KMS-11 (cell line): ENCODE data around the gene DBNL.

ENCODE experiments used
- H2AFZ ChIP-seq: fragments of 200-600 bp; sonication (generic); 2 replicates; pipeline ENCODE4 v1.6.1; 2016; ENCODE audit warnings: antibody characterized with exemption, mixed run types, low read depth
- H3K27ac ChIP-seq: fragments of 200-600 bp; sonication (generic); 2 replicates; pipeline ENCODE4 v1.6.1; 2016; ENCODE audit warnings: mild to moderate bottlenecking, mixed run types
- H3K27me3 ChIP-seq: fragments of 200-600 bp; sonication (generic); 2 replicates; pipeline ENCODE4 v1.6.1; 2017; ENCODE audit warnings: mild to moderate bottlenecking, low read depth, mixed run types, moderate library complexity; ENCODE audit not compliant: insufficient read depth
- H3K36me3 ChIP-seq: fragments of 200-600 bp; sonication (generic); 2 replicates; pipeline ENCODE4 v1.6.1; 2017; ENCODE audit warnings: mild to moderate bottlenecking, mixed run types; ENCODE audit not compliant: insufficient read depth
- H3K4me1 ChIP-seq: fragments of 200-600 bp; sonication (generic); 2 replicates; pipeline ENCODE4 v1.6.1; 2016; ENCODE audit warnings: mild to moderate bottlenecking, low read depth, mixed run types; ENCODE audit not compliant: poor library complexity, severe bottlenecking
- H3K4me2 ChIP-seq: fragments of 200-600 bp; sonication (generic); 2 replicates; pipeline ENCODE4 v1.7.0; 2016; ENCODE audit warnings: mild to moderate bottlenecking, mixed run types
- H3K4me3 ChIP-seq: fragments of 200-600 bp; sonication (generic); IDR thresholded peaks from 2 replicates; pipeline ENCODE4 v1.6.1; 2017; ENCODE audit warnings: low read depth, low read length, mixed read lengths; ENCODE audit not compliant: insufficient read depth
- H3K79me2 ChIP-seq: fragments of 200-600 bp; sonication (generic); 2 replicates; pipeline ENCODE4 v1.6.1; 2016; ENCODE audit warnings: low read depth, mixed run types; ENCODE audit not compliant: insufficient read depth
- H3K9ac ChIP-seq: fragments of 200-600 bp; sonication (generic); 2 replicates; pipeline ENCODE4 v1.6.1; 2016; ENCODE audit warnings: mild to moderate bottlenecking, mixed run types
- H4K20me1 ChIP-seq: fragments of 200-600 bp; sonication (generic); 2 replicates; pipeline ENCODE4 v1.6.1; 2016; ENCODE audit warnings: mild to moderate bottlenecking, mixed run types; ENCODE audit not compliant: insufficient read depth
- TF ChIP-seq, protein P1 (sequence below): fragments of 200-600 bp; sonication (generic); conservative IDR thresholded peaks from 2 replicates; pipeline ENCODE4 v1.6.1; 2017; ENCODE audit warnings: low read depth, mild to moderate bottlenecking, antibody characterized with exemption, low read length, moderate library complexity, mixed read lengths

Gene DBNL

DNA sequence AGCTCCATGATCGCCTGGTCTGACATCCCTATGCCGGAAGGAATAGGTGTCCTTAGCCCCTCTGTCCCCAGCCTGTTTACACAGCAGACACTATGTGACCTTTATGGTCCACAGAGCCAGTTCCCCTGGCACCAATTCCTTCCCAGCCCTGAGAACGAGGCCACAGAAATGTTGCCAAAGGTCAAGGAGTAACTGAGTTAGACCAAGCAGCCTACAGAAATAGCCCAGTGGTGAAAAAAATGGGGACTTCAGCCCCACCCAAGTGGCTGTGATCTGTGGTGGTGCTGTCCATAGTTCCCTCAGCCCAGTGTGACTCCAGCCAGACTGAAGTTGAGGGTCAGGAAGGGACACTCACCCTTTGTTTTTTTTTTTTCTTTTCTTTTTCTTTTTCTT, 18.4 kb downstream of the DBNL start:
- TF ChIP-seq, protein P1, sequence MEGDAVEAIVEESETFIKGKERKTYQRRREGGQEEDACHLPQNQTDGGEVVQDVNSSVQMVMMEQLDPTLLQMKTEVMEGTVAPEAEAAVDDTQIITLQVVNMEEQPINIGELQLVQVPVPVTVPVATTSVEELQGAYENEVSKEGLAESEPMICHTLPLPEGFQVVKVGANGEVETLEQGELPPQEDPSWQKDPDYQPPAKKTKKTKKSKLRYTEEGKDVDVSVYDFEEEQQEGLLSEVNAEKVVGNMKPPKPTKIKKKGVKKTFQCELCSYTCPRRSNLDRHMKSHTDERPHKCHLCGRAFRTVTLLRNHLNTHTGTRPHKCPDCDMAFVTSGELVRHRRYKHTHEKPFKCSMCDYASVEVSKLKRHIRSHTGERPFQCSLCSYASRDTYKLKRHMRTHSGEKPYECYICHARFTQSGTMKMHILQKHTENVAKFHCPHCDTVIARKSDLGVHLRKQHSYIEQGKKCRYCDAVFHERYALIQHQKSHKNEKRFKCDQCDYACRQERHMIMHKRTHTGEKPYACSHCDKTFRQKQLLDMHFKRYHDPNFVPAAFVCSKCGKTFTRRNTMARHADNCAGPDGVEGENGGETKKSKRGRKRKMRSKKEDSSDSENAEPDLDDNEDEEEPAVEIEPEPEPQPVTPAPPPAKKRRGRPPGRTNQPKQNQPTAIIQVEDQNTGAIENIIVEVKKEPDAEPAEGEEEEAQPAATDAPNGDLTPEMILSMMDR: no peak
- H2AFZ ChIP-seq: no peak overlapping the region
- H3K27me3 ChIP-seq: no peaks in the 10 kb centered on the region
- no peaks in the 10 kb centered on the region for H4K20me1 ChIP-seq
- no peaks in the 10 kb centered on the region for H3K79me2 ChIP-seq
- H3K4me1 ChIP-seq: no peaks in the 10 kb centered on the region
- no peak overlapping the region for H3K4me3 ChIP-seq
- H3K36me3 ChIP-seq: peaks cover 2% of the 10 kb centered on the region; the same call in 1 of the 2 replicates
- H3K4me2 ChIP-seq: no peak overlapping the region
- H3K9ac ChIP-seq: no peak overlapping the region
- no peak overlapping the region for H3K27ac ChIP-seq

DNA sequence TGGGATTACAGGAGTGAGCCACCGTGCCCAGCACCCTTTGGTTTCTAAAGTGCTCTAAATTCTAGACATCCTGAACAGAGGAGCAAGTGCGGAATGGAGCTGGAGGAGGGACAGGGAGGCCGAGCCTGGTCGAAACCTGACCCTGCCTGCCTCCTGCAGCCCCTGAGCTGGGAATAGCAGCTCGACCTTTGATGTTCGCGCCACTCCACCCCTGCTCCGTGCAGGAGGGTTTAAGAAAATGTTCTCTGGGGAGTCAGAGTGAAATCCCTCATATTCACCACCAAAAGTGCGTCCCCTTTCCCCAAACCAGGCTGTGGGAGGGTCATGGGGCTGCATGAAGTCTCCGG, 19.0 kb downstream of the DBNL start:
- TF ChIP-seq, protein P1: no peak
- H3K79me2 ChIP-seq: no peaks in the 10 kb centered on the region
- H3K4me3 ChIP-seq: no peak overlapping the region
- H2AFZ ChIP-seq: no peak overlapping the region
- H4K20me1 ChIP-seq: no peaks in the 10 kb centered on the region
- no peaks in the 10 kb centered on the region for H3K4me1 ChIP-seq
- no peak overlapping the region for H3K9ac ChIP-seq
- no peaks in the 10 kb centered on the region for H3K27me3 ChIP-seq
- no peak overlapping the region for H3K4me2 ChIP-seq
- no peak overlapping the region for H3K27ac ChIP-seq
- peaks cover 2% of the 10 kb centered on the region; the same call in 1 of the 2 replicates for H3K36me3 ChIP-seq

DNA sequence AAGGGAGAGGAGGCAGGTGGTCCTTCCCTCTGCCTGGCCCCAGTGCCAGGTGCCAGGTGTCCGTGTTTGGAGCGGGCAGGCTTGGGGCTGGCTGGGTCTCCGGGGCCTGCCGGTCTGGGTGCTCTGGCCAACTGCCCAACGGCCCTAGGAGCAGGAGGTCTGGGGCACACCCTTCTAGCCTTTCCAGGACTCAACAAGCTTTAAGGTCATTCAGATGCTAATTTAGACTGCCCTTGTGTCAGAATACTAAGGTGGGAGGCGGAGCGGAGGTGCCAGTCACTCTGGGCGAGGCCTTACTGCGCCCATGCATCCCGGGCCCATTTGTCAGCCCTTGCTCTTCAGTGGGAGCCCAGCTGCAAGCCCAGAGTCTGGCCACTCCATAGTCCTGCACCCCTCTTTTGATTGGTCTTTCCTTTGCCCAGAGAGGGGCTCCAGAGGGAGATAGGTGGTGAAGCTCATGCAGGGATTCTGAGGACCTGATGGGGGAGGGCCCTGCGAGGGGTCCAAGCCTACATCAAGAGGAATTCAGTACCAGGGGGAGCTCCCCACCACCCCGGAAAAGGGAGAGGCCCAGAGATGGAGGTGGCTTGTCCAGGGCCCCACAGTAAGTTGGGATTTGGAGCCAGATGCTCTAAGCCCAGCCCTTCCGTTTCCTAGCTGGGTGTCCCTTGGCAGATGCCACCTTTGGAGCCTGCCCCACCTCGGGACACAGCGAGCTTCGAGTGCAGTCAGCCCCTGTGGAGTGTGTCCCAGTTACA, 19.6 kb downstream of the DBNL start:
- TF ChIP-seq, protein P1: no peak
- no peaks in the 10 kb centered on the region for H3K79me2 ChIP-seq
- no peak overlapping the region for H3K4me2 ChIP-seq
- no peak overlapping the region for H3K9ac ChIP-seq
- no peaks in the 10 kb centered on the region for H3K4me1 ChIP-seq
- no peak overlapping the region for H2AFZ ChIP-seq
- H4K20me1 ChIP-seq: no peaks in the 10 kb centered on the region
- H3K27me3 ChIP-seq: no peaks in the 10 kb centered on the region
- peaks cover 2% of the 10 kb centered on the region; the same call in 1 of the 2 replicates for H3K36me3 ChIP-seq
- no peak overlapping the region for H3K27ac ChIP-seq
- H3K4me3 ChIP-seq: no peak overlapping the region

DNA sequence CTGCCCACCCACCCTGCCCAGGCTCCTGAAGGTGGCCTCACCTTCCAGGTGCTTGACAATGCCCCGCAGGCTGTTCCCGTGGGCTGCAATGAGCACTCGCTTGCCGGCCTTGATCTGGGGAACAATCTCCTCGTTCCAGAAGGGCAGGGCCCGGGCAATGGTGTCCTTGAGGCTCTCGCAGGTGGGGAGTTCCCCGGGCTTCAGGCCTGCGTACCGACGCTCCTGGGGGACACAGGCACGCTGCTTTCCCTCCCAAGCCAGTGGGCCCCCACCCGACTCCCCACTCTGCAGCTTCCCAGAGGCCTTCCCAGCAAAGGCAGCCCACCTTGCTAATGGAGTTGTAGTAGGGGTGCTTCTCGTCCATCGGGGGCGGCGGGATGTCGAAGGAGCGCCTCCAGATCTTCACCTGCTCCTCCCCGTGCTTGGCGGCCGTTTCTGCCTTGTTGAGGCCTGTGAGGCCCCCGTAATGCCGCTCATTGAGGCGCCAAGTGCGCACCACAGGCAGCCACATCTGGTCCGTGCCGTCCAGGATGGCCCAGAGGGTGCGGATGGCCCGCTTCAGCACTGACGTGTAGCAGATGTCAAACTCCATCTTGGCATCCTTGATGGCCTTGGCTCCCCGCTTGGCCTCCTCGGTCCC, 20.4 kb downstream of the DBNL start:
- Histone ChIP-seq H3K36me3 (peaks cover 2% of the 10 kb centered on the region; the same call in 1 of the 2 replicates), H3K9ac (no peak overlapping the region), H4K20me1 (no peaks in the 10 kb centered on the region), H2AFZ (no peak overlapping the region), H3K27me3 (no peaks in the 10 kb centered on the region), H3K79me2 (no peaks in the 10 kb centered on the region), H3K27ac (no peak overlapping the region), H3K4me3 (no peak overlapping the region), H3K4me1 (no peaks in the 10 kb centered on the region), H3K4me2 (no peak overlapping the region)
- TF ChIP-seq, protein P1: no peak
